ENCODE results near the gene C2CD5. TPM values are rescaled to one million over a fixed set of nuclear protein-coding genes. Genes with fewer than 3 reads are reported as not detected.
"Not testable (repeated sequence)": the region's sequence is repeated elsewhere in the genome, so short reads cannot be mapped to it uniquely, and the experiment has no call there.

The C2CD5 gene
- total RNA-seq, 4 donors from 2014 or later: 15.2 to 33.2 (median 22.7) TPM

DNA sequence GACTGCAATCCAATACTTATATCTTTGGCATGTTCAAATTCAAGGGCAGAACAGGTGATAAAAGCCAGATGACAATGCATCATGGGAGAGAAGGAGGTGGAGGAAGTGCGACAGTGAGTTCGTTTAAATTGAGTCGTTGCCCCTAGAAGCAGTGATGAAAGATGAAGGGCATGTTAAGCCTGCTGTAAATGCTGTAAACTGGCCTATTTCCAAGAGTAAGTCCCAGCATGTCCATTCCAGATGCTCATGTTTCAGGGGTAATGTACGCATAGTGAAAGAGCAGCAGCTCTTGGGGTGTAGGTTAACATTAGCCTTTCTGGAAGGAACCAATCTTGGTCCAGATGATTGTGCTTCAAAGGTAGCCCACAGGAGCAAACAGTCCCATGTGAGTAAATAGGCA, 97.1 kb downstream of the C2CD5 start:
- intact Hi-C loops (cut with DNase I): loop anchor here (5.0 kb wide), 1 partner anchor 350 kb away; no protein-coding TSS in a partner anchor
- H3K4me3 ChIP-seq: no peak overlapping the region
- 49% methylated on average over 4 of the region's 4 CpGs for WGBS
- peaks cover 0 to 9% (median 3%) of the 10 kb centered on the region in 4 donors for H3K4me1 ChIP-seq
- no peak overlapping the region for H3K27ac ChIP-seq (replicated peaks in 1 of 4)
- no peak for TF ChIP-seq EP300 (IDR thresholded peaks at IDR 0.05)
- TF ChIP-seq, protein P1, sequence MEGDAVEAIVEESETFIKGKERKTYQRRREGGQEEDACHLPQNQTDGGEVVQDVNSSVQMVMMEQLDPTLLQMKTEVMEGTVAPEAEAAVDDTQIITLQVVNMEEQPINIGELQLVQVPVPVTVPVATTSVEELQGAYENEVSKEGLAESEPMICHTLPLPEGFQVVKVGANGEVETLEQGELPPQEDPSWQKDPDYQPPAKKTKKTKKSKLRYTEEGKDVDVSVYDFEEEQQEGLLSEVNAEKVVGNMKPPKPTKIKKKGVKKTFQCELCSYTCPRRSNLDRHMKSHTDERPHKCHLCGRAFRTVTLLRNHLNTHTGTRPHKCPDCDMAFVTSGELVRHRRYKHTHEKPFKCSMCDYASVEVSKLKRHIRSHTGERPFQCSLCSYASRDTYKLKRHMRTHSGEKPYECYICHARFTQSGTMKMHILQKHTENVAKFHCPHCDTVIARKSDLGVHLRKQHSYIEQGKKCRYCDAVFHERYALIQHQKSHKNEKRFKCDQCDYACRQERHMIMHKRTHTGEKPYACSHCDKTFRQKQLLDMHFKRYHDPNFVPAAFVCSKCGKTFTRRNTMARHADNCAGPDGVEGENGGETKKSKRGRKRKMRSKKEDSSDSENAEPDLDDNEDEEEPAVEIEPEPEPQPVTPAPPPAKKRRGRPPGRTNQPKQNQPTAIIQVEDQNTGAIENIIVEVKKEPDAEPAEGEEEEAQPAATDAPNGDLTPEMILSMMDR (IDR thresholded peaks at IDR 0.05): no peak
- TF ChIP-seq POLR2A (IDR thresholded peaks at IDR 0.05; ENCODE audit: low read depth): no peak
- TF ChIP-seq POLR2AphosphoS5 (IDR thresholded peaks at IDR 0.05): no peak
- peaks cover 0 to 10% (median 0%) of the 10 kb centered on the region in 4 donors for H3K36me3 ChIP-seq
- H3K27me3 ChIP-seq: no peaks in the 10 kb centered on the region
- no peaks in the 10 kb centered on the region for H3K9me3 ChIP-seq
- DNase-seq (ENCODE audit: extremely low spot score): no peak

- H3K27me3 ChIP-seq; H3K4me1 ChIP-seq; intact Hi-C loops (cut with DNase I); H3K9me3 ChIP-seq; H3K4me3 ChIP-seq; H3K27ac ChIP-seq (replicated peaks in 1 of 4); DNase-seq (ENCODE audit: extremely low spot score); H3K36me3 ChIP-seq: not testable (repeated sequence)
- WGBS: 88% methylated on average over 11 of the region's 11 CpGs
These were observed 100.1 kb downstream of the C2CD5 start for GRCh38 chr12:22444317-22444665.

GRCh38 chr12:22443379-22444316, 100.7 kb downstream of the C2CD5 start:
- intact Hi-C loops (cut with DNase I): loop anchor here (2.0 kb wide), 2 partner anchors 109 to 361 kb away; partner anchors contain the start of gene ST8SIA1
- H3K4me1 ChIP-seq: peaks cover 0 to 9% (median 3%) of the 10 kb centered on the region in 4 donors
- TF ChIP-seq, protein P1 (IDR thresholded peaks at IDR 0.05): peak; percentile 68 to 84 (median 79)
- TF ChIP-seq POLR2A (IDR thresholded peaks at IDR 0.05; ENCODE audit: low read depth): no peak
- TF ChIP-seq POLR2AphosphoS5 (IDR thresholded peaks at IDR 0.05): no peak
- TF ChIP-seq EP300 (IDR thresholded peaks at IDR 0.05): no peak
- DNase-seq (ENCODE audit: extremely low spot score): no peak
- no peak overlapping the region for H3K27ac ChIP-seq (replicated peaks in 1 of 4)
- no peak overlapping the region for H3K4me3 ChIP-seq
- no peaks in the 10 kb centered on the region for H3K9me3 ChIP-seq
- H3K27me3 ChIP-seq: no peaks in the 10 kb centered on the region
- no peaks in the 10 kb centered on the region for H3K36me3 ChIP-seq
- 34% methylated on average over 16 of the region's 17 CpGs for WGBS

DNA sequence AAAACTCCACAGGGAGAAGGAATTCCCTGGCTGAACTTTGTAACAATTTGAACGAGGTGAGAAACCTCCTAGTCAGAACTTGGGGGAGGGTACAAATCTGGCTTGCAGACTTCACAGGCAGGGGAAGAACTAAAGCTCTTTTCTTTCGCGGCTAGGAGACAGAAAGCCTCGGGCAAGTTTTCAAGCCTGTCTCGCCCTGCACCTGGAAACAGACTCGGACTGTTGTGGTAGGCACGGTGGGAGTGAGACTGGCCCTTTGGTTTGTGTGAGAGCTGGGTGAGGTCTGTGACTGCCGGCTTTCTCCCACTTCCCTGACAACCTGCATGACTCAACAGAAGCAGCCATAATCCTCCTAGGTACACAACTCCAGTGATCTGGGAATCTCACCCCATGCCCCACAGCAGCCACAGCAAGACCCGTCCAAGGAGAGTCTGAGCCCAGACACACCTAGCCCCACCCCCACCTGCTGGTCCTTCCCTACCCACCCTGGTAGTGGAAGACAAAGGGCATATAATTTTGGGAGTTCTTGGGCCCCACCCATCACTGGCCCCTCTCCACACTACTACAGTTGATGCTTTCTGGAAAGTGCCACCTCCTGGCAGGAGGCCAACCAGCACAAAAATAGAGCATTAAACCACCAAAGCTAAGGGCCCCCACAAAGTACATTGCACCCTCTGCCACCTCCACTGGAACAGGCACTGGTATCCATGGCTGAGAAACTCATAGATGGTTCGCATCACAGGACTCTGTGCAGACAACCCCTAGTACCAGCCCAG, 107.1 kb downstream of the C2CD5 start:
- Histone ChIP-seq H3K27ac (replicated peaks in 1 of 4) (peak overlapping the region; percentile 35 to 65 (median 54)), H3K4me3 (peak overlapping the region in 2 of 4 donors; percentile 1 to 13), H3K27me3 (no peaks in the 10 kb centered on the region), H3K36me3 (no peaks in the 10 kb centered on the region), H3K4me1 (peaks cover 0 to 16% (median 12%) of the 10 kb centered on the region in 4 donors), H3K9me3 (no peaks in the 10 kb centered on the region)
- WGBS: 51% methylated on average over 10 of the region's 10 CpGs
- intact Hi-C loops (cut with DNase I): no loop called here
- no peak for DNase-seq (ENCODE audit: extremely low spot score)
- TF ChIP-seq EP300 (IDR thresholded peaks at IDR 0.05) (no peak), POLR2A (IDR thresholded peaks at IDR 0.05; ENCODE audit: low read depth) (no peak), POLR2AphosphoS5 (IDR thresholded peaks at IDR 0.05) (no peak)
- TF ChIP-seq, protein P1 (IDR thresholded peaks at IDR 0.05): no peak

GRCh38 chr12:22435583-22435982, 108.8 kb downstream of the C2CD5 start:
- Histone ChIP-seq H3K9me3 (no peaks in the 10 kb centered on the region), H3K4me1 (peaks cover 0 to 16% (median 13%) of the 10 kb centered on the region in 4 donors), H3K36me3 (no peaks in the 10 kb centered on the region), H3K4me3 (no peak overlapping the region), H3K27me3 (no peaks in the 10 kb centered on the region), H3K27ac (replicated peaks in 1 of 4) (no peak overlapping the region)
- TF ChIP-seq, protein P1 (IDR thresholded peaks at IDR 0.05): no peak
- TF ChIP-seq POLR2AphosphoS5 (IDR thresholded peaks at IDR 0.05) (no peak), POLR2A (IDR thresholded peaks at IDR 0.05; ENCODE audit: low read depth) (no peak), EP300 (IDR thresholded peaks at IDR 0.05) (no peak)
- 78% methylated on average over 3 of the region's 3 CpGs for WGBS
- no peak for DNase-seq (ENCODE audit: extremely low spot score)
- intact Hi-C loops (cut with DNase I): no loop called here
